ENCODE measurements around the gene TTC27.
A peak's percentile ranks its signal among the peaks of the same experiment; 100 is the strongest.
"Not testable (repeated sequence)": the region's sequence is repeated elsewhere in the genome, so short reads cannot be mapped to it uniquely, and the experiment has no call there.

TTC27 gene

DNA sequence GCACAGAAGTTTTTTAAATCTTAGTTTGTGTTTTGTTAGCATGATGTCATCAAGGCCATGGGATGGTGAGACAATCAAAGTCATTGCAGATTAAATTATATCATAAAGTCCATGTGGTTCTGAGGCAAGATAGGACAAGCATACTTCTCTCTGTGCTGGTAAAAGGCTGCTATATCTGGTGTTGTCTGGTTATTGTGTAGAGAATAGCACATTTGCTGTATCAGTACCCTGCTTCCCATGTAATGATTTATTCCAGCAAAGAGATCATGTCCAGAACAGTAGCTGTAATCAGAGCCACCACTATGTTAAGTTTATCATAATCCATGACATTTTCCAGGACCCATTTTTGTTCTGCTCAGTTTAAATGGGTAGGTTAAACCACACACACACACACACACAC is 123.0 kb downstream of the TTC27 start:
- no peak for DNase-seq
- intact Hi-C loops (cut with DNase I) = no loop called here

DNA sequence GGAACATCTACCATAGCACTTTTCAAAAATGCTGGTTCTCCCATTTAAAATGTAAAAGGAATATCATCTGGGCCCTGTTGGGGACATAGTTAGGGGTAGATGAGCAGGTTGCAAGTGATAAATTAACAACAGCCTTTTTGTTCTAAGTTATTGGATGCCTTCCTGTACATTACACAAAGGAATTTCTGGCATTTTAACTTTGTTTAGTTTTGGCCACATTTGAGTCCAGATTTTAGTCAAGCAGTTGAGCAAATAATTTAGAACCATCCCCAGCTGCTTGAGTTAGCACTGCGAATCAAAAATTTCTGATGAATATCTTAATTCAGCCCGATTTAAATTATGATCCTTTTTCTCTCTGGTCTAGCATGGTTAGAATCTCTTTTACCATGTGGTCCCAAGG is 124.4 kb downstream of the TTC27 start:
- no peak for DNase-seq
- intact Hi-C loops (cut with DNase I) = no loop called here

DNA sequence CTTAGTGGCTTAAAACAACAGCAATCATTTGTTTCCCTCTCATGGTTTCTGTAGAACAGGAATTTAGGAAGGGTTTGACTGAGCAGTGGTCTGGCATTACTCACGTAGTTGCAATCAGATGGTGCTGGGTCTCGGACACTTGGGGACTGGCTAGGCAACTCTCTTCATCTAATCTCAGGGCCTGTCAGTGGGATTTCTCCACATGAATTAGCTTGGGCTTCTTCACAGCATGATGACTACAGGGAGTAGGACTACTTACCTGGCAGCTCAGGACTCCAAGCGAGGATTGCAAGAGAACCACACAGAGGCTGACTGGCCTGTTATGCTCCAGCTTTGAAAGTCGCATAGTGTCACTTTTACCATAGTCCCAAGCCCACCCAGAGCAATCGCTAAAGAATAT is 125.1 kb downstream of the TTC27 start:
- no peak for DNase-seq
- intact Hi-C loops (cut with DNase I) = no loop called here

DNA sequence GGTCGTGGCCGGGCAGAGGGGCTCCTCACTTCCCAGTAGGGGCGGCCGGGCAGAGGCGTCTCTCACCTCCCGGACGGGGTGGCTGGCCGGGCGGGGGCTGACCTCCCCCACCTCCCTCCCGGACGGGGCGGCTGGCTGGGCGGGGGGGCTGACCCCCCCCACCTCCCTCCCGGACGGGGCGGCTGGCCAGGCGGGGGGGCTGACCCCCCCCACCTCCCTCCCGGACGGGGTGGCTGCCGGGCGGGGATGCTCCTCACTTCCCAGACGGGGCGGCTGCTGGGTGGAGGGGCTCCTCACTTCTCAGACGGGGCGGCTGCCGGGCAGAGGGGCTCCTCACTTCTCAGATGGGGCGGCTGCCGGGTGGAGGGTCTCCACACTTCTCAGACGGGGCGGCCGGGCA is 126.8 kb downstream of the TTC27 start:
- DNase-seq = peak in 1 of 10 donors; percentile 49
- intact Hi-C loops (cut with DNase I) = not testable (repeated sequence)

DNA sequence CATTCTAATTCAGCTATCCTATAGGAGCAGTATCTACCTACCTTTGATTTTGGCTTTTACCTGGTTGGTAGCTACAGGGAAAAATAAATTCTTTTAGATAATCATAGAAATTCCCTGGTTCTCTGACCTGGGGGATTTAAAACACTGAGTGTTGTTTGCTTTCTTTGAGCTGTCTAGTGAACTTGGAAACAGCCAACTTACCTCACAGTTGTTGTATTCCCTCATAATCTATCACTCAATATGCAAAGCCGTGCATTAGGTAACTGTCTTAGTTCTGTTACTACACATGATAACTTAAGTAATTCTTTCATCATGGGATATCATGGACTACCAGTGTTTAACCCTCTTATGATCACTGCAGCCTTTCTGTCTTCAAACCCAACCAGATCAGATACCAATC is 127.8 kb downstream of the TTC27 start:
- no peak for DNase-seq
- intact Hi-C loops (cut with DNase I) = no loop called here

DNA sequence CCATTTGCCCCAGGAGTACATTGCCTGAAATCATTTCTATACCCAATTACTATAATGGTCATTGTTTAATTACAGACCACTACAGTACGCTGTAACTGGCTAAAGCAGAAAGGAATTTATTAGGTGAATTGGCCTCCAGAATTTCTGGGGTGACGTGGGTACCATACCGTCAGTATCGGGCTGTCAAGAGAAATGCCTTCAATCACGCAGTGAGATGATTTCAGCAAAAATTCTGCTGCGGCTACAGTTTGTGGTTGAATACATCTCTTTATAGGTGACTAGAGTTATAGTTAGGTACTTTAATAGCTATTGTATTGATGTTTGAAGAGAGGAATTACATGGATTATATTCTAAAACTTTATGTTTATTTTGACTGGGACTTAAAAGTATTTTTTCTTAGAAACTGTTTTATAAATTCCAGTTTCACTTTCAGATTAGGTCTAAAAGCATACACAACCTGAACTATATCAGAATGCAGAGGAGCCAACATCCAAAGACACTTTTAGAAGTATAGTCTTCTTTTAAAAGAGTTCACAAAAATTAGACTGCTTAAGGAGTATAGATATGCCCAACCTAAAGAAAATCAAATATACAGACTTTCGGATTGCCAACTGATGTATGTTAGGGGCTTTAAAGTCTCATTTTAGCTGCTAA is 128.4 kb downstream of the TTC27 start:
- intact Hi-C loops (cut with DNase I) = no loop called here
- DNase-seq = no peak

DNA sequence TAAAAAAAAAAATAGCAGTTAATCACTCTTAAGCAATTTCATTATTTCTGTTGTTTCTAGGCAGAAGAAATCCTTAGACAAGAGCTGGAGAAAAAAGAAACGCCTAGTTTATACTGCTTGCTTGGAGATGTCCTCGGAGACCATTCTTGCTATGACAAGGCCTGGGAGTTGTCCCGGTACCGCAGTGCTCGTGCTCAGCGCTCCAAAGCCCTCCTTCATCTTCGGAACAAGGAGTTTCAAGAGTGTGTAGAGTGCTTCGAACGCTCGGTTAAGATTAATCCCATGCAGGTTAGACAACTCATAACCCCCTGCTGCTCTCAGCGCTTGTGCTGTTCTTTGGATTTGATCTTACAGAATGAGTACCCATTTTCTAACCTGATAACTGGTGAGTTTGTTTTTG is 130.4 kb downstream of the TTC27 start:
- DNase-seq = no peak

DNA sequence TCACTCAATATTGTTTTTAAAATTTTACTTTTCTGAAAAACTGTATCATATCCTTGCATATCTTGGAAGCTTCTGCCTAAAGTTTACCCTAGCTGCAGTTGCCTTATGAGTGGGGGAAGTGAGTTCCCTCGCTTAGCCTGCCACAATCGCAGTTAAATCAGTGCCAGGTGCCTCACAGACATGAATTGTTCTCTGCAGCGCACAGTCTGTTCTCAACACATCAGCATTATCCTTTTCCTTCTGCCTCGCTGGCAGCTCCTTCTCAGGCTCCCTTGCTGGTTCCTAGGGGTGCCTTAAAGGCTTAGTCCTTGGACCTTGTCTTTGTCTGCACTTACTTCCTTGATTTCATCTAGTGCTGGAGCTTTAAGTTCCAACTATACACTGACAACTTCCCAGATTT is 132.8 kb downstream of the TTC27 start:
- DNase-seq = peak in 1 of 10 donors; percentile 30
- intact Hi-C loops (cut with DNase I) = no loop called here

More for the DNA sequence above, 130.4 kb downstream of the TTC27 start:
- intact Hi-C loops (cut with DNase I) = no loop called here

DNA sequence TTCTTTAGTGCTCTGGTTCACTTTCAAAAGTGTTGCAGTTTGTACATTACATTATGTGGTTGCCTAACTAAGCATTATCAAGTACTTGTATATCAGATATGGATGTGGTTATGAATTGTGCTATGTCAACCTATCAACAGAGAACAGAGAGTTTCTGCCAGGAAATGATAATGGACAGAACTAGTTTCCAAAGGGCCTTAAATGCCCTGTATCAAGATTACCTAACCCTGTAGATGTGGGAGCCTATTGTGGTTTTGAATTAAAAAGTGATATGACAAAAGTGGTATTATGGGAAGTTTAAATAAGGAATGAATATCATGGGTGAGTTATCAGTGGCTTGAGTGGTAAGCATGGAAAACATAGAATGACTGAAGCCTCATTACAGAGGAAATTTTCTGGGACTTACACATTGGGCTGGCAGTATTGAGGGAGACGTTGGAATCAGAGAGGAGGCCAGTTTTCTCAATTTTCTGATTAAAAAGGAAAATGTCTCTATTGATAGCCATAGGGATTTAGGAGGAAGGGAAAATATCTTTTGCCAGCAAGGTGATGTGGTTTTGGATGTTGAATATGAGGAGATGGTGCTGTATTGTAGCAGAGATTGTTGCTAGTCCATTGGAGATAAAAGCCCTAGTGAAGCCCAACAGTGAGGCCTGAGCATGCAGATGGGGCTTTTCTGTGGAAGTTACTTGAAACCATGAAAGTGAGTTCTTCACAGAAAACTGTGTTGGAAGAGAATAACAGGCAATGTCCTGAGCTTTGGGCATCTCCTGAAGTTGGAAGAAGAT is 140.7 kb downstream of the TTC27 start:
- intact Hi-C loops (cut with DNase I) = no loop called here
- no peak for DNase-seq

DNA sequence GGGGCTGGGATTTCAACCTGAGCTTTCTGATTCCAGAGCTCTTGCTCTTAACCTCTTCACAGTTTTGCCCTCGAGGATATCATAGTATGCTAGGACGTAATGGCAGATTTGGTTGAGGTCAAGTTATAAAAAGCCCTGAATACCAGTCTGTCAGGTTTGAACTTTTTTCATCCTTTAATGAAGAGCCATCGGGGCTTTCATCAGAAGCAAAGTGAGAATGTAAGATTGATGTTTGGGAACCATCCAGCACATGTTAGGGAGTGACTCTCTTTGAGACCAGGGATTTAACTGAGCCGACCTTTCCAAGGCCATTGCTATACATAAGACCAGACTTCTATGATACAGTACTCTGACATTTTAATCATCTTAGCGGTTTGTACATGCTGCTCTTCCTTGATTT is 142.5 kb downstream of the TTC27 start:
- intact Hi-C loops (cut with DNase I) = loop anchor here (5.0 to 10.0 kb wide), 4 partner anchors 218 to 812 kb away; no protein-coding TSS in a partner anchor
- DNase-seq = no peak

DNA sequence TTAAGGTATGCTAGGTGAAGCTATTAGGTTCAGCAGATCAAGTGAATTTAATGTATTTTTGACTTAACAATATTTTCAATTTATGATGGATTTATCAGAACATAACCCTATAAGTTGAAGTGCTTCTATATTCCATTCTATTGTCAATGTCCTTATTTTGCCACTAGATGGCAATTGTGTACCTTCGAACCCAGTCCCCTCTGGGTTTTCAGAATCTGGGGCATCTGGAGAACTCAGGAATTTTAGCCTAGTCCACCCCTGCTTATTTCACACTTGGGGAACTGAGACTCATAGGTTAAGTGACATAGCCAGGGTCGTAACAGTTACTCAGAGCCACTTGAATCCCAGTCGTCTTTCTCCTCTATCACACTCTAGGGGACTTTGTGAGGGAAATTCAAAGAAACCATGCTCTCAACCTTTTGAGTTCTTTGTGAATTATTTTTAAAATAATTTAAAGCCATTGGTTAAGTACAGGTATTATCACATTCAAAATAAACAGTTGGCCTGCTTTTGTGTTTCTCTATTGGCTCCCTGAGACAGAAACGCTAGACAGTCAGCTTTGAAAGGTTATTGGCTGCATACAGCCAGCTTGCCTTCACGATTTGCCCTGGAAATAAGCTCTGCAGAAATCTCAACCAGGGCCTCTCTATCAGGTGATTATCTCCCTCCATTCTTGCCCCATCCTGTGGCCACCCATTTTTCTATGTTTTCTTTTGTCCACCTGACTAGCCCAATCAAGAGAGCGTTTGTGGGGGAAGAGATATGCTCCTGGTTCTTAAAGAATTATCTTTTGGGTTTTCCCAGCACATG is 145.0 kb downstream of the TTC27 start:
- DNase-seq = peak in 1 of 10 donors; percentile 13
- intact Hi-C loops (cut with DNase I) = loop anchor here (1.0 to 10.0 kb wide), 6 partner anchors 174 to 809 kb away; partner anchors contain the start of gene LTBP1

DNA sequence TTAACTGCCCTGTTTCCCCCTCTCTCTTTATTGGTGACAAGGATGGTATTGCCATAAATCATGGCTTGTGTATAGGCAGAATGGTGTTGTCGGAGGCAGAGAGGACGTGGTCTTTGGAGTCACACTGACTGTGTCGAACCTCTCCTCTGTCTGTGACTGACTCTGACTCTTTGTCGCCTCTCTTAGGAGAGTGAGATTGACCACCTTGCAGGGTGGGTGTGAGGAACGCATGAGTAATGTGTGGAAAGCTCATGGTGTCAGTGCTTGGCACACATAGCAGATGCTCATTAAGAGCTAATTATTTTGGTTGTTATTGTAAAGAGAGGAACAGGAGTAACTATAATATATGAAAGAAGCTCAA is 145.6 kb downstream of the TTC27 start:
- DNase-seq = no peak
- intact Hi-C loops (cut with DNase I) = loop anchor here (2.0 to 10.0 kb wide), 5 partner anchors 173 to 809 kb away; partner anchors contain the start of gene LTBP1

DNA sequence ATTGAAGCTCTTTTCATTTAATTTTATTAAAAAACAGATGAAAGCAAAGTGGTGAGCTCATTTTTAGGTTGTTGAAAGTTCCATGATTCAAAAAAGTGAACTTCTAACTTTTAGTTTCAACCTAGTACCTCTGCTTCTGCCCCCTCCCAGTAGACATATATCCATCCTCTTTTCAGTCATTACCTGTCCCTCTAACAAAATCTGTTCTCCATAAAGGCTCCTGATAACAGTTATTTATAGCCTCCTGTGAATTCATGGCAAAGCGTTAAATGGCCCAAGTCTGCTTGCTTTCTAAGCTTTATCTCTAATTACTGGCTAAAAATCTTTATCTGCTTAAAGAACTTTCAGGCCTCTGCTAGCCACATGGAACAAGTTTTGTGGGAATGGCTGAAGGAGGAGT is 148.1 kb downstream of the TTC27 start:
- intact Hi-C loops (cut with DNase I) = loop anchor here (10.0 kb wide), 2 partner anchors 489 to 599 kb away; no protein-coding TSS in a partner anchor
- DNase-seq = no peak

DNA sequence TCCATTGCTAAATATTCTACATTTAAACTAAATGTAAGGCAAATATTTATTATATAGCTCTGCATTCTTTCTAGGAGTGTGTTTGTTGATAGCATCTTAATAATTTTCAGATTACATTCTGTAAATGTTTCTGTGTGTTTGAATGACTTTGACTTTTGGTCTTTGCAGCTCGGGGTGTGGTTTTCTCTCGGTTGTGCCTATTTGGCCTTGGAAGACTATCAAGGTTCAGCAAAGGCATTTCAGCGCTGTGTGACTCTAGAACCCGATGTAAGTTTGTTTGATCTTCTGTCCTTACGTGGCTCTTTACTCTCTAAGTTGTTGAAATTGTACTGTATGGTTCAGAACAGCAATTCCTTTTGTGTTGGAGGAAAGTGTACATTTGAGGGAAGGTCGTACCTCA is 149.9 kb downstream of the TTC27 start:
- intact Hi-C loops (cut with DNase I) = loop anchor here (10.0 kb wide), 2 partner anchors 487 to 597 kb away; no protein-coding TSS in a partner anchor
- no peak for DNase-seq

DNA sequence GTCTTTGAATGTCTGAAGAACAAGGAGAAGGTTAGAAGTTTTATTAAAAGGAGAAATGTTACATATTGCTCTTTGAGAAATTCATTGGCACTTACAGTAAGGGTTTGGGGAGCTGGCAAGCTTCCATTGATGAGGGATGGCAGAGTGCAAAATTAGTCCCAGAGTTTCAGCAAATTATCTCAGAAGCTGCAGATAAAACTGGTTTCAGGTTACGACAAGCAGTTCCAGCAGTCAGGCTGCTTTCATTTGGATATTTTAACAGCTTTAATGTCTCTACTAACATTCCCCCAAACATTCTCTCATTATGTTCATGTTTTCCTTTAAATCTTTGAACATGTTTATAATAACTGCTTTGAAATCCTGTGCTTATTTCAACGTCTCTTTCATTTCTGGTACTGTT is 153.1 kb downstream of the TTC27 start:
- no peak for DNase-seq
- intact Hi-C loops (cut with DNase I) = no loop called here

DNA sequence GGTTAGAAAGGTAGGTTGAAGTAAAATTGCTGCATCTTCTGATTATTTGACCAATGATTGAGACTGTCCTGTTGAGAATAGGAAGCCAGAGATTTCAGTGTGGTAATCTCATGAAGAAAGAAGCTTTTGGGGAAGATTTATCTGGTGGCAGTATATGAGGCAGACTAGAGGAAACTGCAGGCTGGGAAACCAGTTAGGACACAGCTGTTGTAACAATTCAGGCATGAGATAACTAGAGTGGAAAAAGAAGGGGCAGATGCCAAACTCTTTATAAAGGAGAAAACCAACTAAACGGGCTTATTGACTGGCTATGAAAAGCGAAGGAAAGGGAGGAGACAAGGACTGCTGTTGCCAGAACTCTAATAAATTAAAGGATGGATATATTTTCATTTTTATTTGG is 155.6 kb downstream of the TTC27 start:
- DNase-seq = no peak
- intact Hi-C loops (cut with DNase I) = no loop called here

DNA sequence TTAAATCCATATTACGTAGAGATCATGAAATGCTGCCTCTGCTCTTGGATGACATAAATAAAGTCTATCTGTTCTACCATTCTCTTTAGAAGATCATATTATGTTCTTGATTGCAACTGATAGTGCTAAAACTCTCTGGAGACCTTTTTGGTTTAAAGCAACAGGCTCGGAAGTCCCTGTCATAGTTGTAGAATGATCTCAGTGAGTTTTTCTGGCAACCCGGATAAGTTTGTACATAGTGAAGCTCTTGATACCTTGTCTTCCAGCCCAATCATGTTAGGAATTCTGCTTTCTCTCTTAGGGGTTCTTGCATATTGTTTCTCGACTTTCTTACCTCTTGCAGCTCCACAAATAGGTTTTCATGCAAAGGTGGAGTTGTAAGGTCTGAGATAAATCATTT is 156.1 kb downstream of the TTC27 start:
- DNase-seq = no peak
- intact Hi-C loops (cut with DNase I) = no loop called here

DNA sequence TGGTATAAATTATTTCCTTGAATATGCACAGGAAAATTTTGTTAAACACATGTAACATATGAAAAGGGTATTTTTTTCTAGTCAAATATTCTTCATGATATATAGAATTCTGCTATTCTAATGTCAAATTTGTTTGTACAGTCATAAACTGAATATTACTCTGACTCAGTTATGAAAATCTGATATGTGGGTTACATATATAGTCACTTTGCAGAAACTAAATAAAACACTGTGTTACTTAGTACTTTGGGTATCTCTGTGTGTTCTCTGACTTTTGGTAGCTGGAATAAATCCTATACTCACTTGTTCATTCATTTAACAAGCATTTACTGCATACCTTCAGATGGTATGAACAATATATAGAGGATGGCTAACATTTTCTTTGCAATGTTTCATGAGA is 159.4 kb downstream of the TTC27 start:
- no peak for DNase-seq
- intact Hi-C loops (cut with DNase I) = no loop called here

DNA sequence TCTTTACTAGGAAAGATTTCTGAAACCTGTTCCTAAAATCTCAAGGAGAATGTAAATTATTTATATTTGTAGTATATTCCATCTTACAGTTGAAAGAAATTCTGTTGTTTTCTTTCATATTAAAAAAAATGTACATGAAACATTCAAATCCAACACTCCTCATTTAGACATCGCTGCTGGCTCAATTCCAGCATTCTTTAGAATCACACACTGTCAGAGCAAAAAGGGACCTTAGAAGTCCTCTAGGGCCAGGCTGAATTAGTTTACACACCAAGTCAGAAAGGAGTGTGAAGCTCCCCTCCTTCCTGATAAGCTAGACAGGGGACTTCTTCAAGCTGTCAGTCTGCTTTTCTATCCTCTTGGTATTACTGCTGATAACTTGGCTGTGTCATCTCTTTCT is 160.3 kb downstream of the TTC27 start:
- no peak for DNase-seq
- intact Hi-C loops (cut with DNase I) = no loop called here

DNA sequence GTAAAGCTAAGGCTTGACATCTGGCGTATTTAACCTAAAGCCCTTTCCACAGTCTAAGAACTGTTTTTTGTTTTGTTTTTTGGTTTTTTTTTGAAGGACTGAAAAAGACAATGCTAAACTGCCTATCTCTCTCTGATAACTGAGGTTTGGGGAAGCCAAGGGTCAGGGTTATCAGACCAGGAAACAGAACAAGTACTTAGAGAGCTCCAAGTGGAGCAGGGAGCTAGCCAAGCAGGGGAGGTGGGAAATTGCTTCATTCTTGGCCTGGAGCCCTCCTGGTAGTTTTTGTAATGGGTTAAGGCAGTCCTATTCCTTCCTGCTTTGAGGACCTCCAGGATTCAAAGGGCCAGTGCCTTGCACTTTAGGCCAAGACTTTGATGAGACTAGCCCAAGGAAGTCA is 164.6 kb downstream of the TTC27 start:
- intact Hi-C loops (cut with DNase I) = no loop called here

DNA sequence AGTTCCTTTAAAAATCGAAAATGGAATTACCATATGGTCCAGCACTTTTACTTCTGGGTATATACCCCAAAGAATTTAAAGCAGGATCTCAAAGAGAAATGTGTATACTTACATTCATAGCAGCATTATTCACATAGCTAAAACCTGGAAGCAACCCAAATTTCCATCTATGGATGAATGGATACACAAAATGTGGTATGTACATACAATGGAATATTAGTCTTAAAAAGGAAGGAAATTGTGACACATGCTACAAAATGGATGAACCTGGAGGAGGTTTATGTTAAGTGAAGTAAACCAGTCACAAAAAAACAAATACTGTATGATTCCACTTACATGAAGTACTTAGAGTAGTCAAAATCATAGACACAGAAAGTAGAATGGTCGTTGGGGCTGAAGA is 171.0 kb downstream of the TTC27 start:
- no peak for DNase-seq
- intact Hi-C loops (cut with DNase I) = no loop called here

More for the DNA sequence above, 164.6 kb downstream of the TTC27 start:
- DNase-seq = no peak
